DOHH2 (cell line): ENCODE results near the gene ECT2L.

Source experiments
- CTCF ChIP-seq: fragments of 200-600 bp; sonication (generic); IDR thresholded peaks from one replicate; pipeline ENCODE4 v1.5.1; 2014; ENCODE audit warnings: antibody characterized with exemption, mild to moderate bottlenecking, low read depth, low read length; ENCODE audit not compliant: poor library complexity, severe bottlenecking
- EZH2phosphoT487 ChIP-seq: fragments of 200-600 bp; sonication (generic); IDR thresholded peaks from 2 replicates; pipeline ENCODE4 v1.6.1; 2017; ENCODE audit warnings: borderline replicate concordance, mild to moderate bottlenecking, antibody characterized with exemption, low read length, moderate library complexity, mixed read lengths

GRCh38 chr6:138803331-138803730 lies 7.4 kb downstream of the ECT2L start:
- no peak for TF ChIP-seq CTCF
- TF ChIP-seq EZH2phosphoT487 = no peak
